ENCODE data around the gene TMEM30A.

GRCh38 chr6:75217193-75217592 lies 67.4 kb downstream of the TMEM30A start:
- TF ChIP-seq CTCF (IDR thresholded peaks at IDR 0.05) = no peak
- no peak for TF ChIP-seq POLR2A (IDR thresholded peaks at IDR 0.05)

Measured in lower leg skin (tissue), 3 donors.